ENCODE data around the gene STYK1.
"Not testable (repeated sequence)": the region's sequence is repeated elsewhere in the genome, so short reads cannot be mapped to it uniquely, and the experiment has no call there.

STYK1 gene

GRCh38 chr12:10620078-10620779 is 53.6 kb downstream of the STYK1 start:
- DNase-seq = no peak

GRCh38 chr12:10618338-10618987 is 55.4 kb downstream of the STYK1 start:
- no peak for DNase-seq

- no peak for DNase-seq
Observed at GRCh38 chr12:10617863-10618262, 56.0 kb downstream of the STYK1 start.

GRCh38 chr12:10615532-10615931 is 58.3 kb downstream of the STYK1 start:
- no peak for DNase-seq

GRCh38 chr12:10614056-10614370 is 59.8 kb downstream of the STYK1 start:
- no peak for DNase-seq

GRCh38 chr12:10613349-10614055 is 60.4 kb downstream of the STYK1 start, which contains the start of gene MAGOHB:
Gene MAGOHB (minus strand): TSS chr12:10613609. CDS start chr12:10613532, 77 bp downstream.
- DNase-seq = peak; percentile 92 to 99 (median 97)

GRCh38 chr12:10612984-10613348 is 60.9 kb downstream of the STYK1 start:
- DNase-seq = peak in 1 of 5 experiments; percentile 23

GRCh38 chr12:10612110-10612509 is 61.7 kb downstream of the STYK1 start:
- no peak for DNase-seq

GRCh38 chr12:10611258-10611657 is 62.6 kb downstream of the STYK1 start:
- not testable (repeated sequence) for DNase-seq

GRCh38 chr12:10610188-10610587 is 63.7 kb downstream of the STYK1 start:
- DNase-seq = no peak

GRCh38 chr12:10607885-10608458 is 65.9 kb downstream of the STYK1 start:
- peak in 1 of 5 experiments; percentile 14 for DNase-seq

GRCh38 chr12:10601860-10602259 is 72.0 kb downstream of the STYK1 start:
- no peak for DNase-seq

GRCh38 chr12:10600988-10601387 is 72.9 kb downstream of the STYK1 start:
- DNase-seq = no peak

GRCh38 chr12:10595881-10596280 is 78.0 kb downstream of the STYK1 start:
- DNase-seq = no peak

GRCh38 chr12:10590966-10591365 is 82.9 kb downstream of the STYK1 start:
- no peak for DNase-seq

GRCh38 chr12:10584415-10584814 is 89.4 kb downstream of the STYK1 start:
- DNase-seq = no peak

GRCh38 chr12:10582704-10583103 is 91.1 kb downstream of the STYK1 start:
- no peak for DNase-seq

- DNase-seq = not testable (repeated sequence)
Observed at GRCh38 chr12:10582133-10582532, 91.7 kb downstream of the STYK1 start.

GRCh38 chr12:10574307-10574706 is 99.5 kb downstream of the STYK1 start:
- no peak for DNase-seq

GRCh38 chr12:10572021-10572490 is 101.8 kb downstream of the STYK1 start:
- not testable (repeated sequence) for DNase-seq

GRCh38 chr12:10571141-10571540 is 102.7 kb downstream of the STYK1 start:
- no peak for DNase-seq
